Left renal cortex interstitium (tissue), 4 donors: ENCODE measurements around the gene ADCY2. TPM values are rescaled to one million over a fixed set of nuclear protein-coding genes. Genes with fewer than 3 reads are reported as not detected.

ENCODE experiments used
- DNase-seq, 4 donors: peaks; one replicate each; pipeline ENCODE4 v3.0.0-alpha.2; 2013; ENCODE audit warnings: low read depth in 4 of 4, low spot score in 2 of 4, missing footprints in 1 of 4
- polyA plus RNA-seq, 4 donors: library from polyadenylated mRNA; unstranded; fragments of 120-200 nt; gene quantifications; one replicate each; pipeline ENCODE4 v1.2.1, GENCODE V29; 2013; ENCODE audit not compliant: insufficient read length in 4 of 4

Gene ADCY2
- polyA plus RNA-seq, 4 donors = 4.1 to 6.4 (median 5.1) TPM

- DNase-seq = no peak
These were observed 309.8 kb downstream of the ADCY2 start for GRCh38 chr5:7705736-7706135.

GRCh38 chr5:7706256-7706655, 310.3 kb downstream of the ADCY2 start:
- DNase-seq = no peak

- DNase-seq = no peak
These were observed 318.2 kb downstream of the ADCY2 start for GRCh38 chr5:7714119-7714518.

- DNase-seq = no peak
These were observed 318.8 kb downstream of the ADCY2 start for GRCh38 chr5:7714697-7715096.

- no peak for DNase-seq
These were observed 321.8 kb downstream of the ADCY2 start for GRCh38 chr5:7717691-7718090.

- no peak for DNase-seq
These were observed 332.1 kb downstream of the ADCY2 start for GRCh38 chr5:7728076-7728475.

- DNase-seq = no peak
These were observed 345.6 kb downstream of the ADCY2 start for GRCh38 chr5:7741415-7742065.

- no peak for DNase-seq
These were observed 346.3 kb downstream of the ADCY2 start for GRCh38 chr5:7742241-7742656.

- DNase-seq = peak; percentile 13 to 65 (median 36)
These were observed 350.1 kb downstream of the ADCY2 start for GRCh38 chr5:7745882-7746610.

- no peak for DNase-seq
These were observed 351.8 kb downstream of the ADCY2 start for GRCh38 chr5:7747728-7748127.

- no peak for DNase-seq
These were observed 353.7 kb downstream of the ADCY2 start for GRCh38 chr5:7749626-7750025.

- DNase-seq = no peak
These were observed 355.9 kb downstream of the ADCY2 start for GRCh38 chr5:7751874-7752273.

GRCh38 chr5:7753181-7753580, 357.2 kb downstream of the ADCY2 start:
- DNase-seq = no peak

- DNase-seq = no peak
These were observed 357.7 kb downstream of the ADCY2 start for GRCh38 chr5:7753596-7753995.

- DNase-seq = no peak
These were observed 358.6 kb downstream of the ADCY2 start for GRCh38 chr5:7754490-7754889.

- DNase-seq = no peak
These were observed 359.2 kb downstream of the ADCY2 start for GRCh38 chr5:7754997-7755596.

- no peak for DNase-seq
These were observed 360.0 kb downstream of the ADCY2 start for GRCh38 chr5:7755958-7756357.

GRCh38 chr5:7756453-7756852, 360.5 kb downstream of the ADCY2 start:
- DNase-seq = no peak

GRCh38 chr5:7759257-7759871, 363.4 kb downstream of the ADCY2 start:
- DNase-seq = no peak

- no peak for DNase-seq
These were observed 364.1 kb downstream of the ADCY2 start for GRCh38 chr5:7759951-7760580.

- DNase-seq = no peak
These were observed 366.3 kb downstream of the ADCY2 start for GRCh38 chr5:7762267-7762666.
